ENCODE results near the gene SMPDL3A. TPM values are rescaled to one million over a fixed set of nuclear protein-coding genes. Genes with fewer than 3 reads are reported as not detected.

The SMPDL3A gene
- total and polyA plus RNA-seq, 2 of the 13 experiments (the other 11 are each of a cell fraction or from before 2014, with no cell fraction given): 7.8 to 17.3 TPM

DNA sequence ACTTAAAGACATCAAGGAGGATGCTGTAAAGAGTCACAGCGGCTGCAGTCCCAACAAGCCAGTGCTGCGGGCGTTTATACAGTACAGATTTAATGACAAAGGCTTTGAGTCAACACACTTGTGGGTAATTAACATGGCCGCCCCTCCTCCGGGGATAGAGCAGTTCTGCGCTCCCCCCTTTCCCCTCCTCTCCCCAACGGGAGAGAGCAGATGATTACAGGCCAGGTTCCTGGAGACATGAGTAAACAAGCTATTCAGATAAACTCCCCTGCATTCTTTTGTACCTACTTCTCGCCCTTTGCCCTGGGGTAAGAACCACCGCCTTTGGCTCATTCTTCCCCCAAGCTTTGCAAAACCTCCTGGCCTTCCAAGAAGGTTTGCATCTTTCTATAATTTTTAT, 33.2 kb upstream of the SMPDL3A start:
- no peak overlapping the region for H3K9ac ChIP-seq (ENCODE audit: insufficient read depth, low read depth, low read length)
- no peak; the same call in 2 of the 3 replicates for ATAC-seq
- H2AFZ ChIP-seq (ENCODE audit: low read length): no peak overlapping the region
- H3K27me3 ChIP-seq (ENCODE audit: control insufficient read depth in 1 of 2, insufficient read depth in 2 of 2, low read length in 2 of 2): no peaks in the 10 kb centered on the region
- no peak for FAIRE-seq
- no peaks in the 10 kb centered on the region for H3K9me3 ChIP-seq (ENCODE audit: low read length)
- TF ChIP-seq, protein P1, sequence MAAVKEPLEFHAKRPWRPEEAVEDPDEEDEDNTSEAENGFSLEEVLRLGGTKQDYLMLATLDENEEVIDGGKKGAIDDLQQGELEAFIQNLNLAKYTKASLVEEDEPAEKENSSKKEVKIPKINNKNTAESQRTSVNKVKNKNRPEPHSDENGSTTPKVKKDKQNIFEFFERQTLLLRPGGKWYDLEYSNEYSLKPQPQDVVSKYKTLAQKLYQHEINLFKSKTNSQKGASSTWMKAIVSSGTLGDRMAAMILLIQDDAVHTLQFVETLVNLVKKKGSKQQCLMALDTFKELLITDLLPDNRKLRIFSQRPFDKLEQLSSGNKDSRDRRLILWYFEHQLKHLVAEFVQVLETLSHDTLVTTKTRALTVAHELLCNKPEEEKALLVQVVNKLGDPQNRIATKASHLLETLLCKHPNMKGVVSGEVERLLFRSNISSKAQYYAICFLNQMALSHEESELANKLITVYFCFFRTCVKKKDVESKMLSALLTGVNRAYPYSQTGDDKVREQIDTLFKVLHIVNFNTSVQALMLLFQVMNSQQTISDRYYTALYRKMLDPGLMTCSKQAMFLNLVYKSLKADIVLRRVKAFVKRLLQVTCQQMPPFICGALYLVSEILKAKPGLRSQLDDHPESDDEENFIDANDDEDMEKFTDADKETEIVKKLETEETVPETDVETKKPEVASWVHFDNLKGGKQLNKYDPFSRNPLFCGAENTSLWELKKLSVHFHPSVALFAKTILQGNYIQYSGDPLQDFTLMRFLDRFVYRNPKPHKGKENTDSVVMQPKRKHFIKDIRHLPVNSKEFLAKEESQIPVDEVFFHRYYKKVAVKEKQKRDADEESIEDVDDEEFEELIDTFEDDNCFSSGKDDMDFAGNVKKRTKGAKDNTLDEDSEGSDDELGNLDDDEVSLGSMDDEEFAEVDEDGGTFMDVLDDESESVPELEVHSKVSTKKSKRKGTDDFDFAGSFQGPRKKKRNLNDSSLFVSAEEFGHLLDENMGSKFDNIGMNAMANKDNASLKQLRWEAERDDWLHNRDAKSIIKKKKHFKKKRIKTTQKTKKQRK (IDR thresholded peaks at IDR 0.05; ENCODE audit: low read length): no peak
- TF ChIP-seq FOXA3 (CRISPR knock-in tag; IDR thresholded peaks at IDR 0.05) (peak; percentile 15; the same call in 1 of the 2 replicates), NPAS2 (CRISPR knock-in tag; IDR thresholded peaks at IDR 0.05; ENCODE audit: borderline replicate concordance) (no peak), ZNF331 (CRISPR knock-in tag; IDR thresholded peaks at IDR 0.05) (peak; percentile 34; the same call in 1 of the 2 replicates), SMAD3 (CRISPR knock-in tag; IDR thresholded peaks at IDR 0.05) (no peak)
- H3K79me2 ChIP-seq (ENCODE audit: insufficient read depth, low read length): no peaks in the 10 kb centered on the region
- no TSS peak for BruUV-seq (replicated peaks)
- DNase-seq (ENCODE audit: low spot score): no peak
- no peak overlapping the region for H3K4me2 ChIP-seq (ENCODE audit: low read depth, low read length)
- H4K20me1 ChIP-seq (ENCODE audit: insufficient read depth, low read length): no peaks in the 10 kb centered on the region
- no peaks in the 10 kb centered on the region for H3K36me3 ChIP-seq (replicated peaks in 1 of 2; ENCODE audit: control insufficient read depth in 1 of 2, insufficient read depth in 2 of 2, low read length in 2 of 2)
- in situ Hi-C loops (cut with HindIII; ENCODE audit: extremely low pct_ligation_motif_present, low pct_unique_long_range_greater_than_20kb) (no loop called here), intact Hi-C loops (cut with micrococcal nuclease; ENCODE audit: unreplicated experiment) (no loop called here)
- H3K4me1 ChIP-seq (ENCODE audit: insufficient read depth, low read length): no peaks in the 10 kb centered on the region
- H3K27ac ChIP-seq (ENCODE audit: extremely low read length, insufficient read depth, low read length): no peak overlapping the region
- no peak overlapping the region for H3K4me3 ChIP-seq (replicated peaks in 1 of 3; ENCODE audit: insufficient read depth in 1 of 3, low read depth in 2 of 3, low read length in 3 of 3)
- CTCF ChIA-PET (ENCODE audit: low intra/inter-chr PET ratio, low total read pairs): no interaction called here
- WGBS (ENCODE audit: low lambda C conversion rate): 18% methylated on average over 9 of the region's 9 CpGs
- POLR2A ChIA-PET: no interaction called here

DNA sequence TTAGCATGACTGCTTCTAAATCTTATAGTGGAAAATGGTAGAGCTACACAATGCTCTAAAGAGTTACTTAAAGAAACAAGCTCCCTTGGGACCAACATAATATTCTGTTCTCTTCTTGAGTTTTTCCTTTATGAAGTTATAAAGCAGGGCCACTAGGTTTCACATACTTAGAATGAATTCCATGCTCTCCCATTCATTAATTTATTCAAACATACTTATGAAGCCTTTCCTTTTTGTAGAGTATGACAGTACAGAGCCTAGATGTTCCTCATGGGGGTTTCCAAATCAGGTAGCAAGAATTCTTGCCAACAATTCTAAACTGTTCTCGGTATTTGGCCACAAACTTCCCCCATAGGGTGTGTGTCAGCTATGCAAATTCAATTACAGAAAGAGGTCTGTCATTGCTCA, 30.1 kb upstream of the SMPDL3A start:
- Histone ChIP-seq H3K27me3 (ENCODE audit: control insufficient read depth in 1 of 2, insufficient read depth in 2 of 2, low read length in 2 of 2) (no peaks in the 10 kb centered on the region), H3K4me3 (replicated peaks in 1 of 3; ENCODE audit: insufficient read depth in 1 of 3, low read depth in 2 of 3, low read length in 3 of 3) (no peak overlapping the region), H3K36me3 (replicated peaks in 1 of 2; ENCODE audit: control insufficient read depth in 1 of 2, insufficient read depth in 2 of 2, low read length in 2 of 2) (no peaks in the 10 kb centered on the region), H3K9me3 (ENCODE audit: low read length) (no peaks in the 10 kb centered on the region), H3K4me2 (ENCODE audit: low read depth, low read length) (no peak overlapping the region), H3K9ac (ENCODE audit: insufficient read depth, low read depth, low read length) (no peak overlapping the region), H4K20me1 (ENCODE audit: insufficient read depth, low read length) (no peaks in the 10 kb centered on the region), H3K79me2 (ENCODE audit: insufficient read depth, low read length) (no peaks in the 10 kb centered on the region), H3K27ac (ENCODE audit: extremely low read length, insufficient read depth, low read length) (no peak overlapping the region), H2AFZ (ENCODE audit: low read length) (no peak overlapping the region), H3K4me1 (ENCODE audit: insufficient read depth, low read length) (no peaks in the 10 kb centered on the region)
- ChIA-PET CTCF (ENCODE audit: low intra/inter-chr PET ratio, low total read pairs) (no interaction called here), POLR2A (no interaction called here)
- intact Hi-C loops (cut with micrococcal nuclease; ENCODE audit: unreplicated experiment) (no loop called here), in situ Hi-C loops (cut with HindIII; ENCODE audit: extremely low pct_ligation_motif_present, low pct_unique_long_range_greater_than_20kb) (no loop called here)
- no TSS peak for BruUV-seq (replicated peaks)
- FAIRE-seq (no peak), DNase-seq (ENCODE audit: low spot score) (no peak), ATAC-seq (no peak)
- WGBS (ENCODE audit: low lambda C conversion rate): 0% methylated on average over 1 of the region's 1 CpG
- TF ChIP-seq, protein P2, sequence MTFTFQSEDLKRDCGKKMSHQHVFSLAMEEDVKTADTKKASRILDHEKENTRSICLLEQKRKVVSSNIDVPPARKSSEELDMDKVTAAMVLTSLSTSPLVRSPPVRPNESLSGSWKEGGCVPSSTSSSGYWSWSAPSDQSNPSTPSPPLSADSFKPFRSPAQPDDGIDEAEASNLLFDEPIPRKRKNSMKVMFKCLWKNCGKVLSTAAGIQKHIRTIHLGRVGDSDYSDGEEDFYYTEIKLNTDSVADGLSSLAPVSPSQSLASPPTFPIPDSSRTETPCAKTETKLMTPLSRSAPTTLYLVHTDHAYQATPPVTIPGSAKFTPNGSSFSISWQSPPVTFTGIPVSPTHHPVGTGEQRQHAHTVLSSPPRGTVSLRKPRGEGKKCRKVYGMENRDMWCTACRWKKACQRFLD (CRISPR knock-in tag; IDR thresholded peaks at IDR 0.05; ENCODE audit: borderline replicate concordance): no peak
- TF ChIP-seq, protein P3, sequence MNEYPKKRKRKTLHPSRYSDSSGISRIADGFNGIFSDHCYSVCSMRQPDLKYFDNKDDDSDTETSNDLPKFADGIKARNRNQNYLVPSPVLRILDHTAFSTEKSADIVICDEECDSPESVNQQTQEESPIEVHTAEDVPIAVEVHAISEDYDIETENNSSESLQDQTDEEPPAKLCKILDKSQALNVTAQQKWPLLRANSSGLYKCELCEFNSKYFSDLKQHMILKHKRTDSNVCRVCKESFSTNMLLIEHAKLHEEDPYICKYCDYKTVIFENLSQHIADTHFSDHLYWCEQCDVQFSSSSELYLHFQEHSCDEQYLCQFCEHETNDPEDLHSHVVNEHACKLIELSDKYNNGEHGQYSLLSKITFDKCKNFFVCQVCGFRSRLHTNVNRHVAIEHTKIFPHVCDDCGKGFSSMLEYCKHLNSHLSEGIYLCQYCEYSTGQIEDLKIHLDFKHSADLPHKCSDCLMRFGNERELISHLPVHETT (CRISPR knock-in tag; conservative IDR thresholded peaks at IDR 0.05): no peak
- no peak for TF ChIP-seq RBFOX2 (IDR thresholded peaks at IDR 0.05; ENCODE audit: low read depth, low read length)
- TF ChIP-seq, protein P4, sequence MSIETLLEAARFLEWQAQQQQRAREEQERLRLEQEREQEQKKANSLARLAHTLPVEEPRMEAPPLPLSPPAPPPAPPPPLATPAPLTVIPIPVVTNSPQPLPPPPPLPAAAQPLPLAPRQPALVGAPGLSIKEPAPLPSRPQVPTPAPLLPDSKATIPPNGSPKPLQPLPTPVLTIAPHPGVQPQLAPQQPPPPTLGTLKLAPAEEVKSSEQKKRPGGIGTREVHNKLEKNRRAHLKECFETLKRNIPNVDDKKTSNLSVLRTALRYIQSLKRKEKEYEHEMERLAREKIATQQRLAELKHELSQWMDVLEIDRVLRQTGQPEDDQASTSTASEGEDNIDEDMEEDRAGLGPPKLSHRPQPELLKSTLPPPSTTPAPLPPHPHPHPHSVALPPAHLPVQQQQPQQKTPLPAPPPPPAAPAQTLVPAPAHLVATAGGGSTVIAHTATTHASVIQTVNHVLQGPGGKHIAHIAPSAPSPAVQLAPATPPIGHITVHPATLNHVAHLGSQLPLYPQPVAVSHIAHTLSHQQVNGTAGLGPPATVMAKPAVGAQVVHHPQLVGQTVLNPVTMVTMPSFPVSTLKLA (IDR thresholded peaks at IDR 0.05): no peak
